ENCODE results near the gene ARL13B. TPM values are rescaled to one million over a fixed set of nuclear protein-coding genes. Genes with fewer than 3 reads are reported as not detected.

The ARL13B gene
- total and polyA plus RNA-seq, 2 of the 8 experiments (the other 6 are each of a cell fraction or from before 2014, with no cell fraction given), result 1.5 to 12.7 TPM

DNA sequence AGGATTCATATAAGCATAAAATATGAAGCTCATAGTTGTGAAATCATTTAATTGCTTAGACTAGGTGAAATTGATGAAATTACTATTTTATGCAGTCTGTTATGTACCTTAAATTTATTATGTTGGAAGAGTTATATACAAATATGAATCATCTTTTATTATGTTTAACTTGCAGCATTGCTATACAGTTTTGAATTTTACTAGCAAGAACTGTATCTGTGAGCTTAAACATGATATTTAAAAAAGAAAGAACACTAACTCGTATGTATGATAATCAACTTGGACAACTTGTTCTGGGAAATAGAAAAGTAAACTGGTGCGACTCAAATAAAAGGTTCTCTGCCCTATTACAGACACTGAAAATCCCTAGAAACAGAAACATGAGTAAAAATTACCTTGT lies 46.7 kb downstream of the ARL13B start:
- WGBS, 2 experiments (ENCODE audit: extremely low coverage in 1 of 2, insufficient coverage in 1 of 2, insufficient read length in 1 of 2, insufficient replicate concordance in 2 of 2, low coverage in 1 of 2, low lambda C conversion rate in 2 of 2, missing lambda C conversion rate in 1 of 2), result 91% methylated on average over 2 of the region's 2 CpGs; no CpG with 5 or more reads in 1 of the 2 experiments
- CTCF ChIA-PET (ENCODE audit: partially characterized antibody), result interaction anchor here (1.6 kb wide), 1 partner anchor 9 kb away, joined by 5 read pairs; no protein-coding TSS in a partner anchor
- Histone ChIP-seq H3K36me3 (ENCODE audit: control insufficient read depth in 2 of 4, insufficient read depth in 4 of 4, low read length in 3 of 4) (no peaks in the 10 kb centered on the region), H3K14ac (ENCODE audit: insufficient read length) (no peak overlapping the region), H2BK15ac (ENCODE audit: low read length) (no peak overlapping the region), H3K27ac (ENCODE audit: low read depth, low read length) (no peak overlapping the region), H3K4me2 (ENCODE audit: insufficient read depth in 1 of 2, low read depth in 2 of 2, low read length in 2 of 2) (no peak overlapping the region), H4K91ac (replicated peaks; ENCODE audit: insufficient read length, low read length) (no peak overlapping the region), H2AFZ (ENCODE audit: low read length) (no peak overlapping the region), H4K8ac (ENCODE audit: extremely low read depth, insufficient read depth, low read length) (no peak overlapping the region), H3K79me2 (ENCODE audit: control insufficient read depth in 1 of 2, insufficient read depth in 2 of 2, low read length in 2 of 2) (no peaks in the 10 kb centered on the region), H3K18ac (ENCODE audit: extremely low read depth, low read length) (no peak overlapping the region), H3K27me3 (replicated peaks in 1 of 4; ENCODE audit: control insufficient read depth in 3 of 4, extremely low read depth in 1 of 4, insufficient read depth in 3 of 4, low read length in 3 of 4) (no peaks in the 10 kb centered on the region), H2BK5ac (ENCODE audit: low read depth, low read length) (no peak overlapping the region), H4K20me1 (replicated peaks in 1 of 2; ENCODE audit: control insufficient read depth in 1 of 2, insufficient read depth in 2 of 2, low read length in 2 of 2) (no peaks in the 10 kb centered on the region), H3K23me2 (ENCODE audit: low read depth, low read length) (no peaks in the 10 kb centered on the region), H4K5ac (ENCODE audit: insufficient read length, low read depth, low read length) (no peak overlapping the region), H3K56ac (replicated peaks; ENCODE audit: insufficient read length, low read depth, low read length) (no peak overlapping the region), H3K9ac (replicated peaks in 1 of 4; ENCODE audit: extremely low read depth in 1 of 4, low read depth in 3 of 4, low read length in 3 of 4) (no peak overlapping the region), H2BK120ac (replicated peaks; ENCODE audit: low read depth, low read length) (no peak overlapping the region), H3K9me3 (ENCODE audit: insufficient read depth in 2 of 2, low read depth in 1 of 2, low read length in 1 of 2) (no peaks in the 10 kb centered on the region), H3K4ac (replicated peaks; ENCODE audit: insufficient read length, low read depth, low read length) (no peak overlapping the region), H2AK5ac (ENCODE audit: low read depth, low read length) (no peak overlapping the region), H2BK12ac (ENCODE audit: low read depth, low read length) (no peak overlapping the region), H2BK20ac (ENCODE audit: low read length) (no peak overlapping the region), H3K23ac (ENCODE audit: insufficient read length) (no peak overlapping the region), H3K4me1 (replicated peaks in 1 of 4; ENCODE audit: control insufficient read depth in 3 of 4, insufficient read depth in 4 of 4, low read length in 3 of 4) (no peaks in the 10 kb centered on the region), H3K79me1 (ENCODE audit: low read depth, low read length) (no peaks in the 10 kb centered on the region), H3K4me3 (ENCODE audit: extremely low read depth in 1 of 4, insufficient read depth in 2 of 4, low read depth in 3 of 4, low read length in 4 of 4) (no peak overlapping the region)
- FAIRE-seq (no peak), DNase-seq (ENCODE audit: low read depth in 1 of 2, low spot score in 2 of 2) (no peak)
- TF ChIP-seq SIRT6 (IDR thresholded peaks at IDR 0.05; ENCODE audit: low read length), result no peak
- POLR2A ChIA-PET (ENCODE audit: partially characterized antibody), result no interaction called here
